H1 (cell line): ENCODE measurements around the gene POLN. TPM values are rescaled to one million over a fixed set of nuclear protein-coding genes. Genes with fewer than 3 reads are reported as not detected.

Source experiments
- CTCF ChIA-PET: fragments of 300-600 bp; sonication (Branson Sonifier 250); formaldehyde crosslinking; loops from one replicate; lab custom pipeline; 2021; ENCODE audit not compliant: partially characterized antibody; lab: Charles Lee
- POLR2A ChIA-PET: fragments of 300-600 bp; sonication (Branson Sonifier 250); formaldehyde crosslinking; loops from one replicate; lab custom pipeline; 2021; ENCODE audit warnings: inconsistent platforms; ENCODE audit not compliant: partially characterized antibody; lab: Charles Lee
- DNase-seq, 2 experiments: peaks; one replicate each; pipeline versions ENCODE4 v3.0.0 to v3.0.0-alpha.2; 2010 to 2022; ENCODE audit warnings: low spot score in 2 of 2, low read depth in 1 of 2, mixed read lengths in 1 of 2
- FAIRE-seq: peaks from 2 replicates; lab custom pipeline; 2011; peaks lifted over from hg19 to GRCh38; lab: Jason Lieb, UNC
- H2AFZ ChIP-seq: 2 replicates; pipeline ENCODE4 v1.8.1; 2012; ENCODE audit warnings: low read length, inconsistent platforms
- H2AK5ac ChIP-seq: 2 replicates; pipeline ENCODE4 v1.6.1; 2013; ENCODE audit warnings: low read depth, low read length
- H2BK120ac ChIP-seq: replicated peaks from 2 replicates; pipeline ENCODE3; 2013; ENCODE audit warnings: low read depth, low read length, inconsistent platforms
- H2BK12ac ChIP-seq: 2 replicates; pipeline ENCODE4 v1.6.1; 2013; ENCODE audit warnings: low read depth, low read length
- H2BK15ac ChIP-seq: 2 replicates; pipeline ENCODE4 v1.6.1; 2013; ENCODE audit warnings: low read length
- H2BK20ac ChIP-seq: 2 replicates; pipeline ENCODE4 v1.6.1; 2013; ENCODE audit warnings: low read length
- H2BK5ac ChIP-seq: 2 replicates; pipeline ENCODE4 v1.6.1; 2013; ENCODE audit warnings: low read depth, low read length
- H3K14ac ChIP-seq: 2 replicates; pipeline ENCODE4 v1.6.1; 2013; ENCODE audit warnings: inconsistent platforms; ENCODE audit not compliant: insufficient read length
- H3K18ac ChIP-seq: 2 replicates; pipeline ENCODE4 v1.6.1; 2013; ENCODE audit warnings: low read length; ENCODE audit errors: extremely low read depth
- H3K23ac ChIP-seq: 2 replicates; pipeline ENCODE4 v1.6.1; 2013; ENCODE audit warnings: inconsistent platforms; ENCODE audit not compliant: insufficient read length
- H3K23me2 ChIP-seq: 2 replicates; pipeline ENCODE4 v1.6.1; 2013; ENCODE audit warnings: low read depth, low read length
- H3K27ac ChIP-seq: 2 replicates; pipeline ENCODE4 v1.6.1; 2011; ENCODE audit warnings: low read depth, low read length, inconsistent platforms
- H3K27me3 ChIP-seq, 4 experiments: replicated peaks in 1 of 4; 1 replicate in 1 of 4; 2 replicates in 3 of 4; pipeline versions ENCODE4 v1.6.1 to v1.8.1; 2011 to 2013; ENCODE audit warnings: low read length in 3 of 4, mild to moderate bottlenecking in 3 of 4, inconsistent platforms in 2 of 4, mixed read lengths in 2 of 4, moderate library complexity in 1 of 4; ENCODE audit not compliant: control insufficient read depth in 3 of 4, insufficient read depth in 3 of 4; ENCODE audit errors: extremely low read depth in 1 of 4
- H3K36me3 ChIP-seq, 4 experiments: 2 replicates each; pipeline versions ENCODE4 v1.6.1 to v1.8.1; 2011 to 2013; ENCODE audit warnings: mild to moderate bottlenecking in 4 of 4, low read length in 3 of 4, moderate library complexity in 2 of 4, control low read depth in 1 of 4, inconsistent platforms in 1 of 4; ENCODE audit not compliant: insufficient read depth in 4 of 4, control insufficient read depth in 2 of 4
- H3K4ac ChIP-seq: replicated peaks from 2 replicates; pipeline ENCODE3; 2013; ENCODE audit warnings: low read length, low read depth, mixed read lengths, inconsistent platforms; ENCODE audit not compliant: insufficient read length
- H3K4me1 ChIP-seq, 4 experiments: replicated peaks in 1 of 4; 1 replicate in 1 of 4; 2 replicates in 3 of 4; pipeline versions ENCODE4 v1.6.1 to v1.8.1; 2011 to 2013; ENCODE audit warnings: low read length in 3 of 4, inconsistent platforms in 2 of 4, mixed read lengths in 1 of 4; ENCODE audit not compliant: insufficient read depth in 4 of 4, control insufficient read depth in 3 of 4
- H3K4me2 ChIP-seq, 2 experiments: 2 replicates each; pipeline versions ENCODE4 v1.6.1 to v1.8.1; 2011 to 2013; ENCODE audit warnings: low read depth in 2 of 2, low read length in 2 of 2, control low read depth in 1 of 2, inconsistent platforms in 1 of 2, mild to moderate bottlenecking in 1 of 2; ENCODE audit not compliant: insufficient read depth in 1 of 2
- H3K4me3 ChIP-seq, 4 experiments: fragments of 200-600, 300-600 bp in 1 of 4; sonication (generic), shearing (Covaris generic), sonication (Bioruptor Twin) in 1 of 4; 2 replicates each; pipeline versions ENCODE4 v1.5.1 to v1.8.1; 2011 to 2016; ENCODE audit warnings: low read length in 4 of 4, low read depth in 3 of 4, control low read depth in 2 of 4, inconsistent platforms in 2 of 4, mild to moderate bottlenecking in 2 of 4, mixed read lengths in 1 of 4, moderate library complexity in 1 of 4; ENCODE audit not compliant: insufficient read depth in 2 of 4; ENCODE audit errors: extremely low read depth in 1 of 4
- H3K56ac ChIP-seq: replicated peaks from 2 replicates; pipeline ENCODE3; 2013; ENCODE audit warnings: low read depth, mild to moderate bottlenecking, mixed read lengths, low read length, inconsistent platforms; ENCODE audit not compliant: insufficient read length
- H3K79me1 ChIP-seq: 2 replicates; pipeline ENCODE4 v1.6.1; 2013; ENCODE audit warnings: low read depth, low read length, control low read depth
- H3K79me2 ChIP-seq, 2 experiments: 2 replicates each; pipeline versions ENCODE4 v1.6.1 to v1.8.1; 2012 to 2013; ENCODE audit warnings: low read length in 2 of 2, mild to moderate bottlenecking in 2 of 2, inconsistent platforms in 1 of 2; ENCODE audit not compliant: insufficient read depth in 2 of 2, control insufficient read depth in 1 of 2
- H3K9ac ChIP-seq, 4 experiments: replicated peaks in 1 of 4; 1 replicate in 1 of 4; 2 replicates in 3 of 4; pipeline versions ENCODE4 v1.6.1 to v1.8.1; 2011 to 2013; ENCODE audit warnings: low read depth in 3 of 4, low read length in 3 of 4, control low read depth in 2 of 4, mild to moderate bottlenecking in 2 of 4, moderate library complexity in 2 of 4, inconsistent platforms in 1 of 4; ENCODE audit errors: extremely low read depth in 1 of 4
- H3K9me3 ChIP-seq, 2 experiments: 2 replicates each; pipeline versions ENCODE4 v1.6.1 to v1.8.1; 2012 to 2013; ENCODE audit warnings: mild to moderate bottlenecking in 2 of 2, moderate library complexity in 2 of 2, control low read depth in 1 of 2, inconsistent platforms in 1 of 2, low read depth in 1 of 2, low read length in 1 of 2, mixed read lengths in 1 of 2; ENCODE audit not compliant: insufficient read depth in 2 of 2
- H4K20me1 ChIP-seq, 2 experiments: replicated peaks in 1 of 2; 2 replicates each; pipeline versions ENCODE3 to v1.8.1; 2011 to 2013; ENCODE audit warnings: inconsistent platforms in 2 of 2, low read length in 2 of 2, mild to moderate bottlenecking in 1 of 2; ENCODE audit not compliant: insufficient read depth in 2 of 2, control insufficient read depth in 1 of 2
- H4K5ac ChIP-seq: 2 replicates; pipeline ENCODE4 v1.6.1; 2013; ENCODE audit warnings: low read length, low read depth, mixed read lengths, inconsistent platforms; ENCODE audit not compliant: insufficient read length
- H4K8ac ChIP-seq: 2 replicates; pipeline ENCODE4 v1.8.0; 2013; ENCODE audit warnings: mild to moderate bottlenecking, moderate library complexity, low read length, inconsistent platforms; ENCODE audit not compliant: insufficient read depth; ENCODE audit errors: extremely low read depth
- H4K91ac ChIP-seq: replicated peaks from 2 replicates; pipeline ENCODE3; 2013; ENCODE audit warnings: low read length, mixed read lengths, inconsistent platforms; ENCODE audit not compliant: insufficient read length
- MAFK ChIP-seq: IDR thresholded peaks from 2 replicates; pipeline ENCODE4 v1.6.1; 2012; ENCODE audit warnings: low read depth, mild to moderate bottlenecking, improper control_type of control experiment, low read length
- SIX5 ChIP-seq: IDR thresholded peaks from 2 replicates; pipeline ENCODE4 v1.6.1; 2011; ENCODE audit warnings: mild to moderate bottlenecking, low read depth, low read length
- WGBS, 2 experiments: shearing (Covaris generic) in 1 of 2; methylation state at CpG; one replicate each; pipeline versions ENCODE4 v1.1.6 to v1.1.7; 2013 to 2015; ENCODE audit warnings: low lambda C conversion rate in 2 of 2, mixed read lengths in 2 of 2, inconsistent platforms in 1 of 2, low coverage in 1 of 2, missing lambda C conversion rate in 1 of 2; ENCODE audit not compliant: insufficient replicate concordance in 2 of 2, insufficient coverage in 1 of 2, insufficient read length in 1 of 2; ENCODE audit errors: extremely low coverage in 1 of 2, missing lambda C conversion rate in 1 of 2; 5-methylcytosine and 5-hydroxymethylcytosine counted together
- polyA plus RNA-seq, 7 experiments: library from polyadenylated mRNA; depleted of rRNA in 3 of 7; stranded (reverse) in 5 of 7; unstranded in 2 of 7; fragments of >200 nt in 5 of 7; fragments of 200-250 nt in 2 of 7; gene quantifications; 1 replicate in 5 of 7; 2 replicates in 1 of 7; 4 replicates in 1 of 7; pipeline versions ENCODE4 v1.2.1 to v1.2.3, GENCODE V29; 2011 to 2013; ENCODE audit warnings: missing spikeins in 2 of 7, mixed read lengths in 2 of 7
- total RNA-seq: library from RNA; stranded (reverse); fragmentation: NEBNext Ultra II Directional; extraction: Animal tissue kit (Norgen Biotek cat#: 25700); gene quantifications from 2 replicates; pipeline ENCODE4 v1.2.1, GENCODE V29; 2021

POLN gene
- total and polyA plus RNA-seq, 2 of the 8 experiments (the other 6 are each of a cell fraction or from before 2014, with no cell fraction given): 0.98 to 1.5 TPM

DNA sequence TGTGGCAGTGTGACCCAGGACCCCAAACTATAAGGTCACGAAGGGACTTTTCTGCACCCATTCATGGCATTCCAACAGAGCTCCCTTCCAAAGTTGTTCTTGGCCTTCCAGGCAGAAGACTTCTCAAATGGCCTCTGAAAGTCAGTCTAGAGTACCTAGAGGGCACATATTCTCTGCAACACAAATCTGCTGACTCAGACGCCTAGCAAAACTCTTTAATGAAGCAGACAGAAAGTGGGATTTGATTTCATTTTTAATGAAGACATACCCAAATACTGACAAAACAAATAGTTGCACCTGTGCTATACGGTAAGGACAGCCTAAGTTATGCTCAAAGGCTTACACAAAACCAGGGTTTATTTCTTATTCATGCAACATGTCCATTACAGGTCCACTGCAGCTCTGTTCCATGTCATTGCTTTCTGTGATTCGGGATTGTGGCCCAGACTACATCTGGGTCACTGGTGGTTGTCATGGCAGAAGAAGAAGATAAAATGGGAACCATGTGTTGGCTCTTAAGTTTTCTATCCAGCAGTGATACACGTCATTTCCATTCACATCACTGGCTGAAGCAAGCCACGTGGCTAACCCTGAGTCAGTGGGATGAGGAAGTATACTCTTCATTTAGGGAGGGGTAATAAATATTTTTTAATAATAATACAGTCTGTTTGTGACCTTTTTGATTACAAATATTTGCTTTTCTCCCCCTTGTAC, 125.1 kb downstream of the POLN start:
- H3K4me1 ChIP-seq: no peaks in the 10 kb centered on the region
- WGBS, 2 experiments: 88% methylated on average over 6 of the region's 6 CpGs; no CpG with 5 or more reads in 1 of the 2 experiments
- CTCF ChIA-PET: interaction anchor here (1.3 to 1.5 kb wide), 2 partner anchors 9 to 12 kb away, joined by 3 to 4 read pairs; no protein-coding TSS in a partner anchor
- H3K27ac ChIP-seq: no peak overlapping the region
- no peaks in the 10 kb centered on the region for H3K79me2 ChIP-seq
- H3K36me3 ChIP-seq: no peaks in the 10 kb centered on the region
- no peak overlapping the region for H3K4me3 ChIP-seq
- no peak overlapping the region for H2BK120ac ChIP-seq
- no peak overlapping the region for H3K4me2 ChIP-seq
- H4K5ac ChIP-seq: no peak overlapping the region
- no peak overlapping the region for H2AFZ ChIP-seq
- H4K20me1 ChIP-seq: no peaks in the 10 kb centered on the region
- H3K23me2 ChIP-seq: no peaks in the 10 kb centered on the region
- no peak overlapping the region for H2AK5ac ChIP-seq
- H3K23ac ChIP-seq: no peak overlapping the region
- H2BK20ac ChIP-seq: no peak overlapping the region
- H2BK5ac ChIP-seq: no peak overlapping the region
- H3K56ac ChIP-seq: no peak overlapping the region
- FAIRE-seq (no peak), DNase-seq (no peak)
- no peak overlapping the region for H3K9ac ChIP-seq
- no peak overlapping the region for H4K91ac ChIP-seq
- no peak for TF ChIP-seq SIX5
- TF ChIP-seq MAFK: peak; percentile 43
- no peaks in the 10 kb centered on the region for H3K79me1 ChIP-seq
- H3K18ac ChIP-seq: no peak overlapping the region
- POLR2A ChIA-PET: no interaction called here
- no peak overlapping the region for H4K8ac ChIP-seq
- H2BK15ac ChIP-seq: no peak overlapping the region
- H3K14ac ChIP-seq: no peak overlapping the region
- no peaks in the 10 kb centered on the region for H3K9me3 ChIP-seq
- H3K4ac ChIP-seq: no peak overlapping the region
- peaks cover 0 to 1% (median 0%) of the 10 kb centered on the region in 4 experiments; a peak in 1 of 7 replicates for H3K27me3 ChIP-seq
- no peak overlapping the region for H2BK12ac ChIP-seq
